Measurements from ENCODE around the gene SERPINA3.
"Not testable (repeated sequence)": the region's sequence is repeated elsewhere in the genome, so short reads cannot be mapped to it uniquely, and the experiment has no call there.

SERPINA3 gene

GRCh38 chr14:94584591-94585280 is 27.5 kb upstream of the SERPINA3 start:
- FAIRE-seq (no peak), DNase-seq (ENCODE audit: low spot score) (no peak)

GRCh38 chr14:94586635-94587034 is 25.6 kb upstream of the SERPINA3 start:
- DNase-seq (ENCODE audit: low spot score) (no peak), FAIRE-seq (no peak)

- DNase-seq (ENCODE audit: low spot score) (no peak), FAIRE-seq (no peak)
Measured at GRCh38 chr14:94588311-94588710, 23.9 kb upstream of the SERPINA3 start.

GRCh38 chr14:94591073-94591472 is 21.1 kb upstream of the SERPINA3 start:
- no peak for FAIRE-seq
- no peak for DNase-seq (ENCODE audit: low spot score)

GRCh38 chr14:94591871-94592270 is 20.3 kb upstream of the SERPINA3 start:
- FAIRE-seq (no peak), DNase-seq (ENCODE audit: low spot score) (no peak)

- no peak for DNase-seq (ENCODE audit: low spot score)
- FAIRE-seq = no peak
Measured at GRCh38 chr14:94592457-94592856, 19.7 kb upstream of the SERPINA3 start.

- FAIRE-seq (no peak), DNase-seq (ENCODE audit: low spot score) (no peak)
Measured at GRCh38 chr14:94593376-94593748, 18.8 kb upstream of the SERPINA3 start.

GRCh38 chr14:94593749-94594431 is 18.3 kb upstream of the SERPINA3 start:
- DNase-seq (ENCODE audit: low spot score) (no peak), FAIRE-seq (no peak)

- FAIRE-seq (no peak), DNase-seq (ENCODE audit: low spot score) (no peak)
Measured at GRCh38 chr14:94594441-94594840, 17.8 kb upstream of the SERPINA3 start.

GRCh38 chr14:94595912-94596311 is 16.3 kb upstream of the SERPINA3 start:
- DNase-seq (ENCODE audit: low spot score) (no peak), FAIRE-seq (no peak)

- FAIRE-seq = no peak
- DNase-seq (ENCODE audit: low spot score) = no peak
Measured at GRCh38 chr14:94596361-94596760, 15.8 kb upstream of the SERPINA3 start.

- DNase-seq (ENCODE audit: low spot score) = no peak
- no peak for FAIRE-seq
Measured at GRCh38 chr14:94597788-94598187, 14.4 kb upstream of the SERPINA3 start.

- FAIRE-seq (no peak), DNase-seq (ENCODE audit: low spot score) (no peak)
Measured at GRCh38 chr14:94598506-94598815, 13.7 kb upstream of the SERPINA3 start.

- peak; percentile 83 for DNase-seq (ENCODE audit: low spot score)
- FAIRE-seq = no peak
Measured at GRCh38 chr14:94598816-94599655, 13.2 kb upstream of the SERPINA3 start.

- DNase-seq (ENCODE audit: low spot score) (peak; percentile 14), FAIRE-seq (no peak)
Measured at GRCh38 chr14:94599656-94600004, 12.6 kb upstream of the SERPINA3 start.

GRCh38 chr14:94600148-94600545 is 12.0 kb upstream of the SERPINA3 start:
- DNase-seq (ENCODE audit: low spot score) (no peak), FAIRE-seq (peak; percentile 44)

GRCh38 chr14:94601884-94602391 is 10.3 kb upstream of the SERPINA3 start:
- DNase-seq (ENCODE audit: low spot score) (peak; percentile 75), FAIRE-seq (no peak)

- DNase-seq (ENCODE audit: low spot score) = no peak
- FAIRE-seq = no peak
Measured at GRCh38 chr14:94602722-94603121, 9.5 kb upstream of the SERPINA3 start.

GRCh38 chr14:94605361-94605760 is 6.8 kb upstream of the SERPINA3 start:
- FAIRE-seq = no peak

GRCh38 chr14:94608966-94609365 is 3.2 kb upstream of the SERPINA3 start:
- not testable (repeated sequence) for DNase-seq (ENCODE audit: low spot score); FAIRE-seq

More at GRCh38 chr14:94605361-94605760, 6.8 kb upstream of the SERPINA3 start:
- no peak for DNase-seq (ENCODE audit: low spot score)

- DNase-seq (ENCODE audit: low spot score) (no peak), FAIRE-seq (no peak)
Measured at GRCh38 chr14:94611179-94611578, 1.0 kb upstream of the SERPINA3 start.
